Mesendoderm (in vitro differentiated cells): ENCODE measurements around the gene EFEMP2.

ENCODE experiments used
- DNase-seq: peaks from one replicate; pipeline ENCODE4 v3.0.0; 2013
- H2AK5ac ChIP-seq: 2 replicates; pipeline ENCODE4 v1.6.1; 2013; ENCODE audit warnings: low read length, inconsistent platforms
- H2BK120ac ChIP-seq: 2 replicates; pipeline ENCODE4 v1.6.1; 2013; ENCODE audit warnings: low read depth, mild to moderate bottlenecking, low read length, moderate library complexity, mixed read lengths
- H2BK15ac ChIP-seq: replicated peaks from 2 replicates; pipeline ENCODE4 v1.6.1; 2013; ENCODE audit warnings: low read depth, mild to moderate bottlenecking, moderate library complexity
- H2BK5ac ChIP-seq: 2 replicates; pipeline ENCODE4 v1.6.1; 2013; ENCODE audit warnings: low read length, inconsistent platforms
- H3K18ac ChIP-seq: 2 replicates; pipeline ENCODE4 v1.6.1; 2013; ENCODE audit warnings: mild to moderate bottlenecking, low read length, mixed read lengths
- H3K23ac ChIP-seq: one replicate; pipeline ENCODE4 v1.6.1; 2013; ENCODE audit warnings: low read length
- H3K27ac ChIP-seq: 2 replicates; pipeline ENCODE4 v1.5.1; 2013; ENCODE audit warnings: low read depth, mild to moderate bottlenecking, inconsistent platforms, low read length, moderate library complexity
- H3K27me3 ChIP-seq: 2 replicates; pipeline ENCODE4 v1.6.1; 2013; ENCODE audit warnings: low read length, control low read depth, mild to moderate bottlenecking, inconsistent platforms; ENCODE audit not compliant: insufficient read depth, poor library complexity
- H3K36me3 ChIP-seq: 2 replicates; pipeline ENCODE4 v1.6.1; 2013; ENCODE audit warnings: low read length, inconsistent platforms; ENCODE audit not compliant: control insufficient read depth, insufficient read depth
- H3K4ac ChIP-seq: one replicate; pipeline ENCODE4 v1.6.1; 2013; ENCODE audit warnings: low read depth, mild to moderate bottlenecking, low read length, moderate library complexity
- H3K4me1 ChIP-seq: 2 replicates; pipeline ENCODE4 v1.6.1; 2013; ENCODE audit warnings: low read depth, low read length, inconsistent platforms; ENCODE audit not compliant: control insufficient read depth
- H3K4me2 ChIP-seq: 2 replicates; pipeline ENCODE4 v1.6.1; 2013; ENCODE audit warnings: low read length
- H3K4me3 ChIP-seq: 2 replicates; pipeline ENCODE4 v1.5.1; 2013; ENCODE audit warnings: mild to moderate bottlenecking, low read length
- H3K56ac ChIP-seq: one replicate; pipeline ENCODE4 v1.6.1; 2013; ENCODE audit warnings: low read length
- H3K79me1 ChIP-seq: 2 replicates; pipeline ENCODE4 v1.6.1; 2013; ENCODE audit warnings: low read length, inconsistent platforms
- H3K79me2 ChIP-seq: 2 replicates; pipeline ENCODE4 v1.6.1; 2013; ENCODE audit warnings: mild to moderate bottlenecking, low read length; ENCODE audit not compliant: control insufficient read depth, insufficient read depth
- H3K9ac ChIP-seq: 2 replicates; pipeline ENCODE4 v1.6.1; 2013; ENCODE audit warnings: low read length, inconsistent platforms
- H4K5ac ChIP-seq: one replicate; pipeline ENCODE4 v1.6.1; 2013; ENCODE audit warnings: low read length
- H4K8ac ChIP-seq: one replicate; pipeline ENCODE4 v1.6.1; 2013; ENCODE audit warnings: low read depth, mild to moderate bottlenecking, control low read depth, low read length, moderate library complexity
- WGBS: extraction: QIAGEN DNeasy Blood & Tissue Kit; methylation state at CpG from one replicate; pipeline ENCODE4 v1.1.7; 2013; ENCODE audit warnings: low lambda C conversion rate, missing lambda C conversion rate; ENCODE audit not compliant: insufficient coverage; ENCODE audit errors: extremely low coverage; 5-methylcytosine and 5-hydroxymethylcytosine counted together

Gene EFEMP2

DNA sequence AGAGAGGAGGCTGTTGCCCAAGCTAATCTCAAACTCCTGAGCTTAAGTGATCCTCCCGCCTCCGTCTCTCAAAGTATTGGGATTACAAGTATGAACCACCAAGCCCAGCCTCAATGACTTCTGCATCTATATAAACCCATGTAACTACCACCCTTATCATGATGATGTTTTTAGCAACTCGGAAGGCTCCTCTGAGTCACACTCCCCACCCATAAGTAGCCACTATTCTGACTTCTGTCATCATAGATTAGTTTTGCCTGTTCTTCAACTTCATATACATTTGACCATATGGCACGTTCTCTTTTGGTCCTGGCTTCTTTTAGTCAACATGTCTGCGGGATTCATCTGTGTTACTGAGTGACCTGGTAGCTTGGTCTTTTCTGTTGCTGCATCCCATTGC lies 34.0 kb upstream of the EFEMP2 start:
- H3K56ac ChIP-seq = no peak overlapping the region
- H3K4me3 ChIP-seq = no peak overlapping the region
- H3K27ac ChIP-seq = no peak overlapping the region
- H3K4me1 ChIP-seq = peaks cover 1% of the 10 kb centered on the region
- H3K36me3 ChIP-seq = no peaks in the 10 kb centered on the region
- DNase-seq = no peak
- no peaks in the 10 kb centered on the region for H3K79me2 ChIP-seq
- H2BK15ac ChIP-seq = no peak overlapping the region
- no peak overlapping the region for H2BK5ac ChIP-seq
- no peaks in the 10 kb centered on the region for H3K27me3 ChIP-seq
- no peak overlapping the region for H2BK120ac ChIP-seq
- H3K23ac ChIP-seq = no peak overlapping the region
- no peak overlapping the region for H4K8ac ChIP-seq
- H3K79me1 ChIP-seq = no peaks in the 10 kb centered on the region
- no peak overlapping the region for H3K9ac ChIP-seq
- no peak overlapping the region for H4K5ac ChIP-seq
- H3K18ac ChIP-seq = no peak overlapping the region
- H3K4me2 ChIP-seq = no peak overlapping the region
- WGBS = no CpG with 5 or more reads among the region's 5 CpGs
- no peak overlapping the region for H3K4ac ChIP-seq
- H2AK5ac ChIP-seq = no peak overlapping the region

DNA sequence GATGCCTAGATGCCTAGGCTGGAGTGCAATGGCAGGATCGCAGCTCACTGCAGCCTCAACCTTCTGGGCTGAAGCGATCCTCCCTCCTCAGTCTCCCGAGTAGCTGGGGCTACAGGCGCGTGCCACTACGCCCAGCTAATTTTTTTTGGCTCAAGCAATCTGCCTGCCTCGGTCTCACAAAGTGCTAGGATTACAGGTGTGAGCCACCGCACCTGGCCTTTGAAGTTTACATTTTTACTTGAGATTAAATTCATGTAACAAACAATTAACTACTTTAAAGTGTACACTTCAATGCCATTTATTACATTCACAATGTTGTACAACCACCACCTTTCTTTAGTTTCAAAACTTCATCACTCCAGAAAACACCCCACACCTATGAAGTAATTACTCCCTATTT lies 31.1 kb upstream of the EFEMP2 start:
- H2BK120ac ChIP-seq = no peak overlapping the region
- no peak overlapping the region for H3K4me3 ChIP-seq
- no peak overlapping the region for H4K5ac ChIP-seq
- no peak for DNase-seq
- no peak overlapping the region for H2BK15ac ChIP-seq
- H3K4me1 ChIP-seq = no peaks in the 10 kb centered on the region
- H3K9ac ChIP-seq = no peak overlapping the region
- no peak overlapping the region for H3K4ac ChIP-seq
- no peak overlapping the region for H3K27ac ChIP-seq
- no peak overlapping the region for H2AK5ac ChIP-seq
- no peak overlapping the region for H3K56ac ChIP-seq
- peaks cover 7% of the 10 kb centered on the region for H3K27me3 ChIP-seq
- no peaks in the 10 kb centered on the region for H3K79me1 ChIP-seq
- no peaks in the 10 kb centered on the region for H3K79me2 ChIP-seq
- no peak overlapping the region for H3K4me2 ChIP-seq
- H3K36me3 ChIP-seq = no peaks in the 10 kb centered on the region
- H4K8ac ChIP-seq = no peak overlapping the region
- H3K23ac ChIP-seq = no peak overlapping the region
- H2BK5ac ChIP-seq = no peak overlapping the region
- H3K18ac ChIP-seq = no peak overlapping the region
- no CpG with 5 or more reads among the region's 8 CpGs for WGBS

- H3K4me1 ChIP-seq = no peaks in the 10 kb centered on the region
- H3K4me3 ChIP-seq = no peak overlapping the region
- no peak overlapping the region for H2BK15ac ChIP-seq
- no peaks in the 10 kb centered on the region for H3K79me2 ChIP-seq
- H3K36me3 ChIP-seq = no peaks in the 10 kb centered on the region
- H3K23ac ChIP-seq = no peak overlapping the region
- H4K5ac ChIP-seq = no peak overlapping the region
- no peaks in the 10 kb centered on the region for H3K79me1 ChIP-seq
- H3K9ac ChIP-seq = no peak overlapping the region
- H3K18ac ChIP-seq = no peak overlapping the region
- H3K27ac ChIP-seq = no peak overlapping the region
- DNase-seq = peak; percentile 96
- no CpG with 5 or more reads among the region's 5 CpGs for WGBS
- H4K8ac ChIP-seq = no peak overlapping the region
- no peak overlapping the region for H3K4ac ChIP-seq
- H3K27me3 ChIP-seq = peaks cover 7% of the 10 kb centered on the region
- no peak overlapping the region for H3K4me2 ChIP-seq
- H3K56ac ChIP-seq = peak overlapping the region; percentile 34
- no peak overlapping the region for H2AK5ac ChIP-seq
- H2BK120ac ChIP-seq = no peak overlapping the region
- H2BK5ac ChIP-seq = no peak overlapping the region
These were observed 30.5 kb upstream of the EFEMP2 start for GRCh38 chr11:65903068-65903481.

GRCh38 chr11:65900899-65901180 lies 28.2 kb upstream of the EFEMP2 start:
- no peak overlapping the region for H3K27ac ChIP-seq
- no CpG with 5 or more reads among the region's 11 CpGs for WGBS

DNA sequence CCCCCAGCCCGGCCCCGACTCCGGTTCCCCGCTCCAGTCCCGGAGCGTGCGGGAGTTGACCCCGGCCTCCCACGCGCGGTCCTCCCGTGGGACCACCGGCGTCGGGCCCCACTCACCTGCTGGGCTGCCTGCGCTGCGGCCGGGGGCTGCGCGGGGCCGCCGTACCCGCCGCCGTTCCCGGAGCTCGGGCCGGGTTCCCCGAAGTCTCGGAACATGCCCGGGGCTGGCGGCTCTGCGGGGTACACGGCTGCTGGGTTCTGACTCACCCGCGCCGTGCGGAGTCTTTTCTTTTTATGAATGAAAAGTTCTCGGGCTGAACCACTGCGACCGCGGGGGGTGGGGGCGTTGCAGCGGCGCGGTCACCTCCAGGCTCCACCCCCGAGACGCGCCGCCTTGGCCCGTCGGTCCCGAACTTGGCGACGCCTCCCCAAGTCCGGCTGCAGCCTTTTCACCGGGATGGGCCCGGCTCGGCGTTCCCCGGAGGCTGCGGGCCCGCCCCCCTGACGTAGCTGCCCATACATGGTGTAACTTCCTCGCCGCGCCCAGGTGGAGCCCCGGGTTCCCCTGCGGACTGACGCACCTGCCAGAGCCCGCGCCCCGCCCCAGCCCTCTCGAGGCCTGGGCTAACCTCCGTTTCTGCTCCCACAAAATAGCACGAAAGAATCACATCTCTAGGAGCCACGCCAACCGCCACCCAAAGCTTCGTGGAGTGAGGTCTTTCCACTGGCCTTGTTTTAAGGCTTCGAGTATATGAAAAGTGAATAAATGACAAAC lies 27.7 kb upstream of the EFEMP2 start, which contains the start of gene FOSL1:
Gene FOSL1 (minus strand): TSS at position 264 of the 774 bp plus-strand sequence. CDS start 49 bp downstream, at position 215.
- peak within 1 kb of the TSS; percentile 76 for H3K56ac ChIP-seq
- H3K4me3 ChIP-seq = no peak within 1 kb of the TSS
- peak; percentile 94 for DNase-seq
- peak within 1 kb of the TSS; percentile 1 for H3K23ac ChIP-seq
- no peak within 1 kb of the TSS for H2BK5ac ChIP-seq
- H4K5ac ChIP-seq = no peak within 1 kb of the TSS
- no peaks in the 10 kb centered on the region for H3K79me2 ChIP-seq
- peak within 1 kb of the TSS; percentile 37 for H3K27ac ChIP-seq
- no peaks in the 10 kb centered on the region for H3K79me1 ChIP-seq
- H2AK5ac ChIP-seq = no peak within 1 kb of the TSS
- H2BK120ac ChIP-seq = no peak within 1 kb of the TSS
- peak within 1 kb of the TSS; percentile 48 for H3K4me2 ChIP-seq
- peak within 1 kb of the TSS; percentile 56 for H3K9ac ChIP-seq
- no peak within 1 kb of the TSS for H2BK15ac ChIP-seq
- no peaks in the 10 kb centered on the region for H3K4me1 ChIP-seq
- H3K36me3 ChIP-seq = no peaks in the 10 kb centered on the region
- H3K27me3 ChIP-seq = peaks cover 7% of the 10 kb centered on the region
- peak within 1 kb of the TSS; percentile 55 for H3K18ac ChIP-seq
- no peak within 1 kb of the TSS for H3K4ac ChIP-seq
- WGBS = no CpG with 5 or more reads among the region's 80 CpGs
- no peak within 1 kb of the TSS for H4K8ac ChIP-seq

More at GRCh38 chr11:65900899-65901180, 28.2 kb upstream of the EFEMP2 start:
- H3K36me3 ChIP-seq = no peaks in the 10 kb centered on the region
- H3K79me2 ChIP-seq = no peaks in the 10 kb centered on the region
- no peak overlapping the region for H2BK15ac ChIP-seq
- no peak for DNase-seq
- H3K4ac ChIP-seq = no peak overlapping the region
- no peak overlapping the region for H2AK5ac ChIP-seq
- no peak overlapping the region for H3K56ac ChIP-seq
- H3K4me3 ChIP-seq = no peak overlapping the region
- peaks cover 7% of the 10 kb centered on the region for H3K27me3 ChIP-seq
- no peak overlapping the region for H2BK120ac ChIP-seq
- H3K18ac ChIP-seq = no peak overlapping the region
- no peaks in the 10 kb centered on the region for H3K79me1 ChIP-seq
- no peak overlapping the region for H2BK5ac ChIP-seq
- H4K5ac ChIP-seq = no peak overlapping the region
- no peaks in the 10 kb centered on the region for H3K4me1 ChIP-seq
- H3K23ac ChIP-seq = no peak overlapping the region
- no peak overlapping the region for H4K8ac ChIP-seq
- no peak overlapping the region for H3K4me2 ChIP-seq
- no peak overlapping the region for H3K9ac ChIP-seq
